GM19455 (cell line): ENCODE results near the gene CCDC124.

Experiments
- ATAC-seq: cut with Tn5 transposase; IDR thresholded peaks from one replicate; pipeline ENCODE4 v1.9.1; 2021; ENCODE audit not compliant: unreplicated experiment

CCDC124 gene

GRCh38 chr19:17951990-17952976 lies 19.5 kb downstream of the CCDC124 start:
- ATAC-seq, result no peak

- no peak for ATAC-seq
Measured at GRCh38 chr19:17953316-17953801, 20.5 kb downstream of the CCDC124 start.

- no peak for ATAC-seq
Measured at GRCh38 chr19:17953869-17954268, 21.1 kb downstream of the CCDC124 start.

GRCh38 chr19:17954401-17954800 lies 21.6 kb downstream of the CCDC124 start:
- ATAC-seq, result no peak

GRCh38 chr19:17957149-17957849 lies 24.5 kb downstream of the CCDC124 start:
- ATAC-seq, result no peak

GRCh38 chr19:17957885-17958284 lies 25.1 kb downstream of the CCDC124 start:
- ATAC-seq, result no peak

GRCh38 chr19:17963936-17964691 lies 31.3 kb downstream of the CCDC124 start:
- no peak for ATAC-seq

- ATAC-seq, result no peak
Measured at GRCh38 chr19:17965370-17966128, 32.7 kb downstream of the CCDC124 start.

GRCh38 chr19:17966129-17966483 lies 33.3 kb downstream of the CCDC124 start:
- ATAC-seq, result no peak

GRCh38 chr19:17966550-17967256 lies 33.9 kb downstream of the CCDC124 start, which contains the start of gene KCNN1:
TSS of gene KCNN1 (plus strand) at chr19:17967107. CDS start at chr19:17973889, 6,782 bp downstream.
- no peak for ATAC-seq

- ATAC-seq, result no peak
Measured at GRCh38 chr19:17967257-17968051, 34.6 kb downstream of the CCDC124 start.

GRCh38 chr19:17968362-17968761 lies 35.5 kb downstream of the CCDC124 start:
- no peak for ATAC-seq

- ATAC-seq, result no peak
Measured at GRCh38 chr19:17969096-17969792, 36.4 kb downstream of the CCDC124 start.

GRCh38 chr19:17972230-17972629 lies 39.4 kb downstream of the CCDC124 start:
- ATAC-seq, result no peak

- ATAC-seq, result no peak
Measured at GRCh38 chr19:17973759-17974158, 40.9 kb downstream of the CCDC124 start.

GRCh38 chr19:17974551-17974950 lies 41.7 kb downstream of the CCDC124 start:
- no peak for ATAC-seq

- ATAC-seq, result no peak
Measured at GRCh38 chr19:17975032-17975431, 42.2 kb downstream of the CCDC124 start.

GRCh38 chr19:17977021-17977420 lies 44.2 kb downstream of the CCDC124 start:
- no peak for ATAC-seq
